ENCODE results near the gene KDM7A.
"Not testable (repeated sequence)": the region's sequence is repeated elsewhere in the genome, so short reads cannot be mapped to it uniquely, and the experiment has no call there.

The KDM7A gene

DNA sequence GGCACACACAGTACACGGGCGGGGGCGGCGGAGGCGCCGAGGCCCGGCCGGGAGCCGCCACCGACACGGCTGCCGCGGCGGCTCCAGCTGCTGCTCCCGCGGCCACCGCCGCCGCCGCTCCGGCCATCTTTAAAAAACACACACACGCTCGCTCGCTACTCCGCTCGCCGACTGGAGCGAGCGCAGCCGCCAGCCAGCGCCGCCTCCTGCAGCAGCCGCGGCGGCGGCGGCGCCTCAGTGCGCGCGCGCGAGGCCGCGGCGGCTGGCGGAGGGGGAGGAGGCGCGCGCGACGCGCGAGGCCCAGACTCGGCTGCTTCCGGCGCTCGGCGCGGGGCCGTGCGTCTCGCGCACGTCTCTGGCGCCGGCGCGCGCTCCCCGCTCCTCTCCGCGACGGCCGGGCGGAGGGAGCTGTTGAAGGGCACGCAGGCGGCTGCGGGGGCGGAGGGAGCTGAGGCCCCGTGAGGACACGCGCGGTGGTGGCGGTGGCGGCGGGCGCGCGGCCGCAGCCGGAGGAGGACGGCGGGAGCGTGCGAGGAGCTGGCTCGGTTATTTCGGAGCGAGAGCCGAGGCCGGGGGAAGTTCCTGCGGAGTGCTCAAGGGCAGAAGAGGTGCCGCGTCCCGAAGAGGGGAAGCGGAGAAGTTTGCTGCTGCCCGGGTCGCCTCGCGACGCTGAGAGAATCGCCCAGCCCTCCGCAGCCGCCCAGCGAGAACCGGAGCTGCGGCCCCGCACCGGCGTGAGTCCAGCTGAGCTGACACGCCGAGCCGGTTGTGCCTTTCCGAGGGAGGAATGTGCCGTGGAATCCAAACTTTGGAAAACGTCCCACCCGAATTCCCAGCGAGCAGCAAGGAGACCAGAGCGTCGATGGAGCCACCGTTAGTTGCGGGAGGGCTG is at the start of gene KDM7A:
Gene KDM7A (minus strand): TSS at position 173 of the 892 bp plus-strand sequence. CDS start 46 bp downstream, at position 127.
- peak; percentile 92 for DNase-seq

DNA sequence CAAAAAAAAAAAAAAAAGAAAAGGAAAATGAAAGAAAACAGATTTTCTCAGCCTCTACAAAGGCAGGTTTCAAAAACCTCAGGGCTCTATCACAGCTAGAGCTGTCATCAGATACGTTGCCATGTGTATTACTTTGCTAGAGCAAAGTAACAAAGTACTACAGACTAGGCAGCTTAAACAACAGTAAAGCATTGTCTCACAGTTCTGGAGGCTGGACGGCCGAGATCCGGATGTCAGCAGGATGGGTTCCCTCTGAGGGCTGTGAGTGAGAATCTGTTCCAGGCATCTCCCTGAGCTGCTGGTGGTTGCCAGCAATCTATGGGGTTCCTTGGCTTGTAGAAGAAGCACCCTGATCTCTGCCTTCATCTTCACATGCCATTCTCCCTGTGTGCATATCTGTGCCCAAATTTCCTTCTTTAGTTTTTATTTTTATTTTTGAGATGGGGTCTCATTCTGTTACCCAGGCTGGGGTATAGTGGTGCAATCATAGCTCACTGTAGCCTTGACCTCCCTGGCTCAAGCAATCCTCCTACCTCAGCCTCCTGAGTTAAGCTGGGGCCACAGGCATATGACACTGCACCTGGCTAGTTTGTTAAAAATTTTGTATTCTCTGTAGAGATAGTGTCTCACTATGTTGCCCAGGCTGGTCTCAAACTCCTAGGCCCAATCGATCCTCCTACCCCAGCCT is 48.9 kb upstream of the KDM7A start:
- no peak for DNase-seq

DNA sequence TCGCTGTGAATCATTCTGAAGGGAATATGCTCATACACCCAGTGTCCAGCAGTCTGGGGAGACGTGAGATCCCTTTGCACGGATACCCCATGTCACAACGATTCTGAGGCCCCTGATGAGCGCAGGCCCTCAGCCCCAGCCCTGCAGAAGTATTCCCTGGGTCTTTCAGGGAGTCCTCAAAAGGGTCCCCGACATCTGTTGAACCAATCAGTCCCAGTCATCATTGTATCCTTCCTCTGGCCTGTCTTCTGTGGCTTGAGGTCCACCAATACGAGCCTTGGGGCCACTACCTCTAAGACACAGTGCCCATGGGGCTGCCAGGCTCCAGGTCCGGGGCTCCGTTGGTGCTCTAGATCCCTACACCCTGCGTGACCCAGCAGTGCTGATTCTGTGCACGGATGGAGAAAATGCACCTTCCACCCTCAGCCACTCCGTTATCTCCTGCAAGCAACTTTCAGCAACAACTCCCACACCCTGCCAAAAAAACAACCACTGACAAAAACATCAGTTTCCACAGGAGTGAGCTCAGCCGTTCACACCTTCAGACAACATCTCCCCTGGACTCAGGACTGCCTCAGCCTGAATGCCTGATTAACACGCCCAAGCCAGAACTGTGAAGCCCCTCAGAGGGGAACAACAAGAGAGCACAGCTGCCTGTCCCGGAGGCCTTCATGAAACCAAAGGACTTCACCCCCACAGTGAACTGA is 46.9 kb upstream of the KDM7A start:
- DNase-seq, result no peak

GRCh38 chr7:140222814-140223213 is 46.0 kb upstream of the KDM7A start:
- DNase-seq, result no peak

- DNase-seq, result no peak
Observed at GRCh38 chr7:140219672-140220524, 43.1 kb upstream of the KDM7A start.

DNA sequence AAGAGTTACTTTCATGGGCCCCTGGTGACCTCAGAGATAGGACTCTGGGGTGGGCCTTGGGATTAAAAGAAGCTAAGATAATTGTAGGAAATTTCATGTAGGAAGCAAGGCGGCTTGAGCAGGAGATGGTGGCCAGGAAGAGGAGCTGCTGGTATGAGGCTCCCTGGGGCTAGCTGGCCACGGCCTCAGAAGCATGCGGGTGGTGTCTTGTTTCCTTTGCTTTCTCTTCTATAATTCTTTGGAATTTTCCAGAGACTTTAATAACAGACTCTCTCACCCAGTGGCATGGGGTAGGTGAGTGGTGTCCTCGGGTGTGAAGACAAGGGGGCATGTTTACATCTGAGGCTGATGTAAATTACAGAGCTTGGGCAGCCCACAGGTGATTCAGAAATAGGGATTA is 41.9 kb upstream of the KDM7A start:
- DNase-seq, result no peak

- no peak for DNase-seq
Observed at GRCh38 chr7:140217750-140218501, 41.1 kb upstream of the KDM7A start.

DNA sequence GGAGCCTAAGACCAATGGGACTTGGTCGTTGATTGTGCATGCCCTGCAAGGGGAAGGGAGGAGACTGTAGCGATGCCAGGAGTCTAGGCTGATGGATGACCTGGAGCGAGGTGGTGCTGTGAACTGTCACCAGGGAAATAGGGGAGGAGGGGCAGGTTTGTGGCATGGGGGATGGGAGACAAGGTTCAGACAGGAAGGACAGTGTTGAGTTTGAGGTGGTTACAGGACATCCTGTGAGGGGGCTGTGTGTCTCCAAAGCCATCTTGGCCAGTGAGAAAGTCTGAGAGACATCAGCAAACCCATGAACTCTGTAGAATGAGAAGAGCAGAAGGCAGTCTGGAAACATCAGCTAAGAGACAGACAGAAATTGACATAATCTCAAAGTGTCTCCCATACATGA is 38.5 kb upstream of the KDM7A start:
- no peak for DNase-seq

- peak; percentile 41 for DNase-seq
Observed at GRCh38 chr7:140214075-140214684, 37.4 kb upstream of the KDM7A start.

- DNase-seq, result no peak
Observed at GRCh38 chr7:140213684-140214074, 36.9 kb upstream of the KDM7A start.

GRCh38 chr7:140212100-140212881 is 35.5 kb upstream of the KDM7A start:
- no peak for DNase-seq

- no peak for DNase-seq
Observed at GRCh38 chr7:140211698-140212097, 34.9 kb upstream of the KDM7A start.

DNA sequence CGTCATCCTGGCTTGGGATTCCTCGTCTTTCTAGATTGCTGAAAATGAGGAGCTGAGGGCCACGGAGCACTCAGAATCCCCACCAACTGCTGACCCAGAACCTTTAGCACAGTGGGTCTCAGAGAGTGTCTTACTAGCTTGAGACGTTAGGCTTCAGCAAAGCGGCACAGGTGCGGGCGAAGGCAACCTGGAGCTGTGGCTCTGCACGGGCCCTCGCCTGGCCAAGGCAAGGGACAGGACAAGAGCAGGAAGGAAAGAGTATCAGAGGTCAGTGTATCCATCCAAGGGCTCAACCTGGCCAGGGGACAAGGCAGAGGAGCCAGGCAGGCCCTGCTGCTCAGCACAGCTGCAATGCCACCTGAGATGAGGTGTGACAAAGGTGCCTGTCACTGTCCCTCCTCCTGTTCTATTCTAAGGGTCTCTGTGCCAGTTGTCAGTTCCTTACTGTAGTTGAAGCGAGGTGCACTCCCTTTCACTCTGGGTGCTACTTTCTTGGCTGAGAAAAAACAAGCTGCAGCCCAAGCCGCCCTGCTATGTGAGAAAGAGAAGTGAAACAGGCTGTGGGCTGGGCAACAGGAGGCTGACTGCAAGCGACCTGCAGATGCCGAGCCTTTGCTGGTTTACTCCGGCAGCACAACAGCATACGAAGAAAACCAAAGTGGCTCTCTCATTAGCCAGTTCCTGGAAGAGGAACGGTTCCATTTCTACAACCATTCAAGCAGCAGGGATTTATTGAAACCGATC is 33.3 kb upstream of the KDM7A start:
- no peak for DNase-seq

DNA sequence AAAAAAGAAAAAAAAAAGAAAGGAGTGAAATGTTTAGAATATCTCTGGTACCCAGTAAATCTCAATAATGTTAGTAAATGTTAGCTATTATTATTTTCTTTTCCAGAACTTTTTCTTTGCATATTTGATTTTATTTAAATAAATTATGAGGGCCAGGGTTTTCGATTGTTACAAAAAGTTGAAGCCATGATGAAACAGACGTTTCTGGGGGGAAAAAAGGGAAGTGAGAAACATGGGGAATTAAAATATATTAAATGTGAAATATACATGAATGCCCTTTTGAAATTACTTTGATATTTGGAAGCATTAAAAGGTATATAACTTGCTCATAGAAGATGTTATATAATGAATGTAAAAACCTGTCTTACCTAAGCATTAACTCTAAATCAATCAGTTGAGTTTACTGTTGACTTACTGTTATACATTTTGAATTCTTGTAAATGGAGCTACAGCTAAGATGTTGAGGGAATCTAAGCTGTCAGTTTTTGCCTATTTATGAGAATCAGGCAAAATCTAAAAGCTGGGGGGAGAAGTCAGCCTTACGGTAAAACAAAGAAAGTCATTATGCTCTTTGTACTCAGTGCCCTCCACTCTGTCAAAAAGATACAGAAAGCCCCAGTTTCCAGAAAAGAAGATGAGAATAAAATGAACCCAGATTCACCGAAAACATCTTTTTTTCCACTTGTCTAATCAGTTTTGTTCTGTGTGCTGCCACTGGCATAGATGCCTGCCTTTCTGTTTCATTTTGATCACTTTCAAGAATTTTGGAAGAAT is 30.0 kb upstream of the KDM7A start:
- DNase-seq, result no peak

- DNase-seq, result no peak
Observed at GRCh38 chr7:140205600-140205999, 28.8 kb upstream of the KDM7A start.

DNA sequence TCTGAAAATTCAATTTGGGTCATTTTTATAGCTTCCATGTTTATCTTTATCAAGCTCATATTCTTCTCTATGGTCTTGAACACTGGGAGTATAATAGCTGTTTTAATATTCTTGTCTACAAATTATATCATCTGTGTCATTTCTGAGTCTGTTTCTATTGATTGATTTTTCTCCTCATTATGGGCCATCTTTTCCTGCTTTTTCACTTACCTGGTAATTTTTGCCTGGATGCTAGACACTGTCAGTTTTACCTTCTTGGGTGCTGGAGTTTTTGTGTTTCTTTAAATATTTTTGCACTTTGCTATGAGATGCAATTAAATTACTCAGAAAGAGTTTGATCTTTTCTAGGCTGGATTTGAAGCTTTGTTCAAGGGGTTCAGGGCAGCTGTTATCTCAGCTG is 26.8 kb upstream of the KDM7A start:
- DNase-seq, result no peak

- not testable (repeated sequence) for DNase-seq
Observed at GRCh38 chr7:140202942-140203341, 26.2 kb upstream of the KDM7A start.

- DNase-seq, result no peak
Observed at GRCh38 chr7:140201393-140201792, 24.6 kb upstream of the KDM7A start.
